Cerebellar cortex (tissue), 1 donor: ENCODE results near the gene MCM9.
"Not testable (repeated sequence)": the region's sequence is repeated elsewhere in the genome, so short reads cannot be mapped to it uniquely, and the experiment has no call there.

ENCODE experiments used
- DNase-seq: peaks from one replicate; pipeline ENCODE4 v3.0.0-alpha.2; 2015; ENCODE audit warnings: low spot score

The MCM9 gene

GRCh38 chr6:118799826-118800225 lies 135.1 kb downstream of the MCM9 start:
- no peak for DNase-seq

GRCh38 chr6:118796548-118796947 lies 138.4 kb downstream of the MCM9 start:
- DNase-seq = not testable (repeated sequence)

DNA sequence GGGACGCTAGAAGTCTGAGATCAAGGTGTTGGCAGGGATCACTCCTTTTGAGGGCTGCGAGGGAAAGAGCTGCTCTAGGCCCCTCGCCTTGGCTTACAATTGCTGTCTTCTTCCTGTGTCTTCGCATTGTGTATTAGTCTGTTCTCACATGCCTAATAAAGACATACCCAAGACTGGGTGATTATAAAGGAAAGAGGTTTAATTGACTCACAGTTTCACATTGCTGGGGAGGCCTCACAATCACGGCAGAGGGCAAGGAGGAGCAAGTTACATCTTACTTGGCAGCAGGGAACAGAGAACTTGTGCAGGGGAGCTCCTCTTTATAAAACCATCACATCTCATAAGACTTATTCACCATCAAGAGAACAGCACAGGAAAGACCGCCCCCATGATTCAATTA lies 143.5 kb downstream of the MCM9 start:
- DNase-seq = no peak

GRCh38 chr6:118789954-118790353 lies 145.0 kb downstream of the MCM9 start:
- no peak for DNase-seq

DNA sequence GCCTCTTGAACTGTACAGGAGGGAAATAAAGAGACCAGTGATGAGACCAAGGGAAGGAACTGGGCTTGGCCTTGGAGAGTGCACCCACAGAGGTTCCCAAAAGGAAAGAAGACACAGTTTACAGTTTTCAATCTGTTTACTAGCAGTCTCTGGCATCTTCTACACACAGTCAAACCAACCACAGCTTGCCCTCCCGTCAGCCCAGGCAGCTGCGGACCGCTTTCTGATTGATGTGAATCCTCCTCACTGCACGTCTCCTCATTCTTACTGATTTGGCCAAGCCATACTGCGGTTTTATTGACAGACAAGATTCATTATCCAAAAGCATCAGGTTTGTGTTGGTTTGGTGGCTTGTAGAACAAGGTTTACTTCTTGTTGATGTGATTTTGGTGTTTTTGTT lies 145.5 kb downstream of the MCM9 start:
- DNase-seq = no peak

DNA sequence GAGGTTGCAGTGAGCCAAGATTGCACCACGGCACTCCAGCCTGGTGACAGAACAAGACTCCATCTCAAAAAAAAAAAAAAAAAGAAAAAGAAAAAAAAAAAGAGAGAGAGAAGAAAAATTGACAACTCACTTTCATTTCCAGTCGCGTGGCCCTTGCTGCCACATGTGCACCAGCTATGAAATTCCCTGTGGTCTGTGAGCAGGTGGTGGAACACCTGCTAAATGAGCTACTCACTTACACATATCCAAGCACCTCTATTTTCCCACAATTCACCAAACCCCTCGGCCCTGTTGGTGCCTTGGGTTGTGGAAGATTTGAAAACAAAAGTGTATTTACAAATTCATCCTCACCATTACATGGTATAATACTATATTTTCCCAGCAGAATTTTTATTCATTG lies 146.3 kb downstream of the MCM9 start:
- no peak for DNase-seq

- DNase-seq = no peak
Observed at GRCh38 chr6:118787724-118788423, 147.1 kb downstream of the MCM9 start.

DNA sequence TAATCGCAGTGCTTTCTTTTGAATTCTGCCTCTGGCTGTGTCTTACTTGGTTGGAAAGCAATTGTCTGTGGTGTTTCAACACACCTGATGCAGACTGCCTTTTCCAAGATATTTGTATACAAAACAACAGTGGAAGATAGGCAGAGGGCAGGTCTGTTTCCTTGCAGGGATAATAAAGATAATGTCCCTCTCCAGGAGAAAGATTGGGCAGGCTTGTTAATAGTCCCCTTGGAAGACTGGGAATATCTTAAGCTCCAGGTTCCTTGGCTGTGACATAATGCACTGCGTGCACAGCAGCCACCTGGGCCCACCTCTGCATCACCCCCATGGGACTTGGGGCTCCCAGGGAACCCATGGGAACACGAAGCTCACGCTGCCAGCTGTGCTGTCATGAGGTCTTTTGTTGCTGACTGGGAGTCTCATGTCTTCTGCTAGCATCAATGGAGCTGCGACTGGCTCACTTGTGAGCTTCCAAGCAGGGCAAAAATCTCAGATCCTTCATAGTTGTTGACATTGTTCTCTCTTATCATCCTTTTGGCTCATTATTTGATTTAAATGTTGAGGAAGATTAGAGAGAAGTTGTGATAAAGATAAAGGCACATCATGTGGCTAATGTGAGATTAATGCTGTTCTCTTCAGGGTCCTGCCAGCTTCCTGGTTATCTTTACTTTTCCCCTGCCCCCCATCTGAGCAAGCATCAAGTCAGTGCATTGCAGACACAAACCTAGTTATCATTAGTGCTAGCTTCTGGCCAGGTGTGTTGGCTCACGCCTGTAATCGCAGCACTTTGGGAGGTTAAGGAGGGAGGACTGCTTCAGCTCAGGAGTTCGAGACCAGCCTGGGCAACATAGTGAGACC lies 148.1 kb downstream of the MCM9 start:
- no peak for DNase-seq

- no peak for DNase-seq
Observed at GRCh38 chr6:118785601-118786000, 149.4 kb downstream of the MCM9 start.

DNA sequence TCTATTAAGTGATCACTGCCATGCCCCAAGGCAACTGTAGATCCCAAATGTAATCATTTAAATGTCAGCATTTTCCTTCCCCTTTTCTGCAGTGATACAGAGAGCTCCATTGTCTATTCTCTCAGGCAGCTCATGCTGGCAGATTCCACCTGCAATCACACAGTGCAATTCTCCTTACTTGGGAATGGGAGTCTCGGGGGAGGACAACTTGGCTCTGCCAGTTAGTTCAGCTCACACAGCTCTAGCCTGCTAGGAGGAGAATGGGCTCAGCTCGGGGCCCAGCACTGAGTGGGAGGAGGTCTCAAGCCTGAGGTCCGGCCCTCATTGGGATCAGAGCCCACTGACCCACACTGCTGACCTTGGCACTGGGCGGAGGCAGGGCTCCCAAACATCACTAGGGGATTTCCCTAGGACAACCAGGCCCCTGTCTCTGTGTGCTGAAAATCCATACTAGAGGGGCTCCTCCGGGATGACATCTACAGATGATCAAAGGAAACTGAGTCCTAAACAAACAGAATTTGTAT lies 150.3 kb downstream of the MCM9 start:
- DNase-seq = peak; percentile 39

- DNase-seq = peak; percentile 77
Observed at GRCh38 chr6:118783931-118784550, 150.9 kb downstream of the MCM9 start.

DNA sequence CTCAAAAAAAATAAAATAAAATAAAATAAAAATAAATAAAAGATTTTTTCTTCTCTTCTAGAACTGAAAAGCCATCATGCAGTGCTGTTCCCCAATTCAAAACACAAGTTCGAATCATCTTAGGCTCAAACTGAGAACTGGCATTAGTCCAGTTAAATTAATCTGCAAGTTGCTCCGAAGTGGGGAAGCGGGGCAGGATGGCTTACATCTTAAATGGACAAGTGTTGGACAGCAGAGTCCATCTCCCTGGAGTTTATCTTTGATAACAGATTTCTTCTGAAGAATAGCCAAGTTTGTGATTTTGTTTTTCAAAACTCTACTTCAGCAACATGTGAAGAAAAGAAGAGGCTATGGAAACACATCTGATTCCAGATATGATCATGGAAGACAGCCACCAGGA lies 152.3 kb downstream of the MCM9 start:
- DNase-seq = no peak

GRCh38 chr6:118781897-118782296 lies 153.1 kb downstream of the MCM9 start:
- DNase-seq = no peak

GRCh38 chr6:118780668-118781067 lies 154.3 kb downstream of the MCM9 start:
- no peak for DNase-seq

DNA sequence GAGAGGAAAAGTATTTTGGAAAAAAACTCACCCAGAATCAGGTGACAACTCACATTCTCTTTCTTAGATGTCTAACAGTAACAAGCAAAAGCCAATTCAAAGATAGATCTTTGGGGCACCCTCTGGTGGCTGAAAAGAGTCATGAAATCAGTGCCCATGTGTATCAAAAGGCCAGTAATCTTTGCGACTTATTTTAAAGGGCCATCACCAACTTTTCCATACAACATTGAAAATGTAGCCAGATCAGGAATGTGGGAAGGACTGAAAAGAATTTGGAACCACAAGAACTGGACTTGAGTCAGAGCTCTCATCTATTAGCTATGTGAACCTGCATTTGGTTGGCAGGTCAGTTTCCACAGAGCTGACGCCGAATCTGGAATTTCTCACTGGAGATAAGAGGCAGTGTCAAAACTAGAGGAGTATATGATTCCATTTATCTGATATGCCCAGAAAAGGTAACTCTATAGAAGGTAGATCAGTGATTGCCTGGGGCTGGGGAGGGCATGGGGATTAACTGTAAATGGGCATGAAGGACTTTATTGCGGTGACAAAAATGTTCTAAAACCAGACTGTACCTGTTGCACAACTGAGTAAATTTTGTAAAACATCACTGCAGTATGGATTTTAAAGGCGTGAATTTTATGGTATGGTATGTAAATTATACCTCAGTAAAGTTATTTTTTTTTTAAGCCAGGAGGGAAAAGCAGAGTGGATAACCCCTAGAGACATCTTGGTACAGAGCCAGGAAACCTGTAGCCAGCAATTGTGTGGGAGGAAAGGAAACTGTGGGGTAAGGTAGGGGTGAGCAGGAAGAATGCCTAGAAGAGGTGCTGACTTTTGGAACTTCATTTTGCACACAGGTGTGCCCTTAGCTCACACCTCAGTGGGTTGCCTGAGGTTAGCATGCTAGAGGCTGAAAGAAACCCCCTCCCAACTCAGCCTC lies 158.1 kb downstream of the MCM9 start:
- DNase-seq = peak; percentile 92

- no peak for DNase-seq
Observed at GRCh38 chr6:118775381-118775780, 159.6 kb downstream of the MCM9 start.

DNA sequence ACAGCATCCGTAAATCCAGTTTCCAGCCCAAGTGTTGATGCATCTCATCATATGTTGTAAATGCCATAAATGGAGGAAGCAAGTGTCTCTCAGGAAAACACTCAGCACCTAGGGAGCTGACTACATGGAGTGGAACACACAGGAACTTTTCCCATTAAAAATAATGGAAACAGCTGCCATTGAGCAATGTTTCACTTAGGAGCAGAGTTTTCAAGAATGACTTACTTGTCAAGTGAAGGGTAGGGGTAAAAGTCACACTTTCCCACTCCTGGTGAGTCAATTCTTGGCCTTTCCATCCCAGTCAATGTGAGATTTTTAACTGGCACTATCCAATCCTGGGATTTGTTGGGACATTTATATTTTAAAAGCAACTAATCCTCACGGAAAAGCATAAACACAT lies 160.4 kb downstream of the MCM9 start:
- no peak for DNase-seq

DNA sequence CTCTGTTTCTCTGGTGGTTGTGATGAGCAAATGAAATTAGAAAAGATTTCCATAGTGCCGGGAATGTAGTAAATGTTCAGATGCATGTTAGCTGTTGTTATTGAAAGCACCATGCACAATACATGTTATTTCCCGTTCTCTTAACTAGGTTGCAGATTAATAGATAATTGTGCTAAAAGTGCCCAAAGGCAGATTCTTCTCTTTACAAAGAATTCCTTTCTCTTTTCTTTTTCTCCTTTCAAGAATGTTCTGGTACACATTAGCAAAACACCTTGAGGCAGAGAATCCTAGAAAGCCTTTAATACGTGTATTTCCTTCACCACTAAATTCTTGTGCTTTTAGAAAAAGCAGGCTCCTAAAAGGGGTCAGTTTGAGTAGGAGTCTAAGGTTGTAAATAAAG lies 162.1 kb downstream of the MCM9 start:
- DNase-seq = no peak

DNA sequence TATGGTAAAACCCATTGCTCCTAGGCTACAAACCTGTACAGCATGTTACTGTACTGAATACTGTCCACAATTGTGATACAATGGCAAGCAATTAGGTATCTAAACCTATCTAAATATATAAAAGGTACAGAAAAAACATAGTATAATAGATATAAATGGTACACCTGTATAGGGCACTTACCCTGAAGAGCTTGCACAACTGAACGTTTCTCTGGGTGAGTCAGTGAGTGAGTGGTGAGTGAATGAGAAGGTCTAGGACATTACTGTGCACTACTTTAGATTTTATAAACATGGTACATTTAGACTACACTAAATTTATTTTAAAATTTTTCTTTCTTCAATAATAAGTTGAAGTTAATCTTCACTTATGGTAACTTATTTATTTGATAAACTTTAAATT lies 163.7 kb downstream of the MCM9 start:
- DNase-seq = no peak

GRCh38 chr6:118770835-118771234 lies 164.1 kb downstream of the MCM9 start:
- no peak for DNase-seq

- no peak for DNase-seq
Observed at GRCh38 chr6:118770112-118770788, 164.7 kb downstream of the MCM9 start.
